CD4-positive, alpha-beta T cell treated with Interferon gamma for 1 hour (primary cell): ENCODE results near the gene CRTC1.
A peak's percentile ranks its signal among the peaks of the same experiment; 100 is the strongest.

Experiments
- DNase-seq: peaks from one replicate; pipeline ENCODE4 v3.0.0-alpha.2; 2020

The CRTC1 gene

GRCh38 chr19:18788529-18789421 is 105.3 kb downstream of the CRTC1 start:
- no peak for DNase-seq

- no peak for DNase-seq
These were observed 106.0 kb downstream of the CRTC1 start for GRCh38 chr19:18789422-18789869.

- DNase-seq, result peak; percentile 45
These were observed 106.5 kb downstream of the CRTC1 start for GRCh38 chr19:18789883-18790565.

- DNase-seq, result no peak
These were observed 107.3 kb downstream of the CRTC1 start, which contains the start of gene COMP for GRCh38 chr19:18790566-18791314. Gene COMP, minus strand, starts transcription at chr19:18791305. Its CDS starts 36 bp downstream, at chr19:18791269.

- no peak for DNase-seq
These were observed 107.8 kb downstream of the CRTC1 start for GRCh38 chr19:18791315-18791678.

GRCh38 chr19:18792661-18793060 is 109.2 kb downstream of the CRTC1 start:
- DNase-seq, result no peak

- no peak for DNase-seq
These were observed 109.9 kb downstream of the CRTC1 start for GRCh38 chr19:18793144-18794028.

- DNase-seq, result no peak
These were observed 110.5 kb downstream of the CRTC1 start for GRCh38 chr19:18794029-18794313.

GRCh38 chr19:18794692-18795091 is 111.2 kb downstream of the CRTC1 start:
- DNase-seq, result no peak

- DNase-seq, result no peak
These were observed 112.1 kb downstream of the CRTC1 start for GRCh38 chr19:18795540-18795939.

GRCh38 chr19:18796239-18796638 is 112.8 kb downstream of the CRTC1 start:
- DNase-seq, result no peak

GRCh38 chr19:18798384-18799352 is 115.2 kb downstream of the CRTC1 start:
- no peak for DNase-seq

GRCh38 chr19:18799389-18799970 is 116.0 kb downstream of the CRTC1 start:
- no peak for DNase-seq

GRCh38 chr19:18800079-18800478 is 116.6 kb downstream of the CRTC1 start:
- DNase-seq, result no peak

- no peak for DNase-seq
These were observed 117.2 kb downstream of the CRTC1 start for GRCh38 chr19:18800636-18801035.

- DNase-seq, result no peak
These were observed 118.9 kb downstream of the CRTC1 start for GRCh38 chr19:18802354-18802753.

GRCh38 chr19:18803550-18804138 is 120.2 kb downstream of the CRTC1 start:
- DNase-seq, result no peak

GRCh38 chr19:18804139-18804601 is 120.7 kb downstream of the CRTC1 start:
- no peak for DNase-seq

GRCh38 chr19:18804643-18805042 is 121.2 kb downstream of the CRTC1 start:
- no peak for DNase-seq

- DNase-seq, result no peak
These were observed 124.4 kb downstream of the CRTC1 start for GRCh38 chr19:18807861-18808331.
